Measurements from ENCODE around the gene GBA3.

GRCh38 chr4:22801391-22801790, 108.7 kb downstream of the GBA3 start:
- TF ChIP-seq CTCF (conservative IDR thresholded peaks at IDR 0.05; ENCODE audit: low read depth in 2 of 2) = no peak
- TF ChIP-seq JUNB (IDR thresholded peaks at IDR 0.05; ENCODE audit: unreplicated experiment) = no peak
